Neural cell (in vitro differentiated cells): Measurements from ENCODE around the gene UBP1. TPM values are rescaled to one million over a fixed set of nuclear protein-coding genes. Genes with fewer than 3 reads are reported as not detected.

ENCODE experiments used
- H2AFZ ChIP-seq: fragments of 200-600, 300-800 bp; sonication (generic), shearing (Covaris generic); 2 replicates; pipeline ENCODE4 v1.6.0; 2014; ENCODE audit warnings: low read depth, mild to moderate bottlenecking, antibody characterized with exemption, low read length, moderate library complexity
- H3F3A ChIP-seq: fragments of 200-600 bp; shearing (Covaris generic); 2 replicates; pipeline ENCODE4 v1.6.1; 2016; ENCODE audit warnings: mild to moderate bottlenecking, moderate library complexity, mixed read lengths, antibody characterized with exemption, low read length; ENCODE audit not compliant: insufficient read depth, poor library complexity, severe bottlenecking
- H3K27ac ChIP-seq: fragments of 200-600, 300-800 bp; sonication (generic), shearing (Covaris generic); 2 replicates; pipeline ENCODE4 v1.5.1; 2014; ENCODE audit warnings: mild to moderate bottlenecking, low read length, moderate library complexity
- H3K27me3 ChIP-seq: fragments of 300-800, 200-600 bp; sonication (generic), shearing (Covaris generic); 2 replicates; pipeline ENCODE4 v1.6.0; 2014; ENCODE audit warnings: mild to moderate bottlenecking, low read depth, low read length, moderate library complexity; ENCODE audit not compliant: insufficient read depth
- H3K36me3 ChIP-seq: fragments of 300-800, 200-600 bp; sonication (generic), shearing (Covaris generic); 2 replicates; pipeline ENCODE4 v1.5.1; 2014; ENCODE audit warnings: mild to moderate bottlenecking, antibody characterized with exemption, low read length, moderate library complexity; ENCODE audit not compliant: insufficient read depth
- H3K4me2 ChIP-seq: fragments of 300-800, 200-600 bp; sonication (generic), shearing (Covaris generic); 2 replicates; pipeline ENCODE4 v1.6.0; 2014; ENCODE audit warnings: mild to moderate bottlenecking, low read length
- H3K4me3 ChIP-seq: fragments of 300-800, 200-600 bp; sonication (generic), shearing (Covaris generic); 2 replicates; pipeline ENCODE4 v1.5.1; 2014; ENCODE audit warnings: mild to moderate bottlenecking, low read length, moderate library complexity
- H3K79me2 ChIP-seq: fragments of 200-600 bp; shearing (Covaris generic); replicated peaks from 2 replicates; pipeline ENCODE4 v1.6.0; 2014; ENCODE audit warnings: mild to moderate bottlenecking, low read length, moderate library complexity; ENCODE audit not compliant: insufficient read depth
- H3K9ac ChIP-seq: fragments of 300-800, 200-600 bp; sonication (generic), shearing (Covaris generic); 2 replicates; pipeline ENCODE4 v1.6.1; 2016; ENCODE audit warnings: mild to moderate bottlenecking, low read length, mixed read lengths
- H3K9me2 ChIP-seq: fragments of 200-600 bp; shearing (Covaris generic); 2 replicates; pipeline ENCODE4 v1.6.1; 2016; ENCODE audit warnings: mild to moderate bottlenecking, low read length, mixed read lengths; ENCODE audit not compliant: insufficient read depth
- H3K9me3 ChIP-seq: fragments of 200-600, 300-800 bp; sonication (generic), shearing (Covaris generic); 2 replicates; pipeline ENCODE4 v1.6.1; 2016; ENCODE audit warnings: mild to moderate bottlenecking, mixed run types, low read length, moderate library complexity, mixed read lengths
- H4K20me1 ChIP-seq: fragments of 200-600 bp; shearing (Covaris generic); 2 replicates; pipeline ENCODE4 v1.6.1; 2016; ENCODE audit warnings: mild to moderate bottlenecking, mixed run types; ENCODE audit not compliant: insufficient read depth
- EP300 ChIP-seq: fragments of 450-650 bp; conservative IDR thresholded peaks from 2 replicates; pipeline ENCODE4 v1.6.1; 2014; ENCODE audit warnings: antibody characterized with exemption, mild to moderate bottlenecking, moderate library complexity; ENCODE audit not compliant: poor library complexity, severe bottlenecking
- EZH2 ChIP-seq: fragments of 200-600, 300-800 bp; shearing (Covaris generic), sonication (generic); IDR thresholded peaks from 2 replicates; pipeline ENCODE4 v1.6.1; 2014; ENCODE audit warnings: antibody characterized with exemption, low read length, borderline replicate concordance, mild to moderate bottlenecking; ENCODE audit not compliant: insufficient read depth, poor library complexity, severe bottlenecking
- MXI1 ChIP-seq: fragments of 450-650 bp; conservative IDR thresholded peaks from 2 replicates; pipeline ENCODE4 v1.6.1; 2014; ENCODE audit warnings: antibody characterized with exemption, mild to moderate bottlenecking; ENCODE audit not compliant: poor library complexity, severe bottlenecking
- POLR2AphosphoS5 ChIP-seq: IDR thresholded peaks from 2 replicates; pipeline ENCODE4 v1.6.1; 2012
- RAD21 ChIP-seq: fragments of 450-650 bp; conservative IDR thresholded peaks from 2 replicates; pipeline ENCODE4 v1.6.1; 2014; ENCODE audit warnings: antibody characterized with exemption, mild to moderate bottlenecking, moderate library complexity
- REST ChIP-seq: IDR thresholded peaks from 2 replicates; pipeline ENCODE4 v1.6.1; 2012; ENCODE audit warnings: borderline replicate concordance
- SMC3 ChIP-seq: fragments of 450-650 bp; conservative IDR thresholded peaks from 2 replicates; pipeline ENCODE4 v1.6.1; 2014; ENCODE audit warnings: antibody characterized with exemption, mild to moderate bottlenecking, moderate library complexity; ENCODE audit not compliant: poor library complexity
- TAF1 ChIP-seq: IDR thresholded peaks from 2 replicates; pipeline ENCODE4 v1.6.1; 2012; ENCODE audit warnings: low read depth
- polyA plus RNA-seq: library from polyadenylated mRNA; depleted of rRNA; stranded (reverse); fragments of >200 nt; gene quantifications from 2 replicates; pipeline ENCODE4 v1.2.3, GENCODE V29; 2014
- TF ChIP-seq, protein P1 (sequence below): fragments of 450-650 bp; IDR thresholded peaks from 2 replicates; pipeline ENCODE4 v1.5.1; 2014; ENCODE audit warnings: antibody characterized with exemption, mild to moderate bottlenecking, moderate library complexity; ENCODE audit not compliant: poor library complexity, severe bottlenecking

Gene UBP1
- polyA plus RNA-seq, 1 donor from 2014 or later: 74.2 TPM

GRCh38 chr3:33420966-33421365 is 19.2 kb downstream of the UBP1 start:
- H3K4me2 ChIP-seq: no peak overlapping the region
- H3K27me3 ChIP-seq: no peaks in the 10 kb centered on the region
- no peak overlapping the region for H3K4me3 ChIP-seq
- no peak overlapping the region for H2AFZ ChIP-seq
- H3K9ac ChIP-seq: no peak overlapping the region
- H3K79me2 ChIP-seq: peaks cover 6% of the 10 kb centered on the region
- H3K9me2 ChIP-seq: no peaks in the 10 kb centered on the region
- H3K36me3 ChIP-seq: peaks cover 4% of the 10 kb centered on the region
- H3K27ac ChIP-seq: no peak overlapping the region
- H3F3A ChIP-seq: no peaks in the 10 kb centered on the region
- H4K20me1 ChIP-seq: no peaks in the 10 kb centered on the region
- TF ChIP-seq REST: no peak
- no peak for TF ChIP-seq POLR2AphosphoS5
- TF ChIP-seq SMC3: no peak
- H3K9me3 ChIP-seq: no peaks in the 10 kb centered on the region

GRCh38 chr3:33419948-33420347 is 20.3 kb downstream of the UBP1 start:
- no peaks in the 10 kb centered on the region for H3F3A ChIP-seq
- no peak overlapping the region for H3K4me3 ChIP-seq
- no peaks in the 10 kb centered on the region for H3K27me3 ChIP-seq
- no peak overlapping the region for H3K4me2 ChIP-seq
- no peaks in the 10 kb centered on the region for H4K20me1 ChIP-seq
- H2AFZ ChIP-seq: no peak overlapping the region
- peaks cover 7% of the 10 kb centered on the region for H3K36me3 ChIP-seq
- no peaks in the 10 kb centered on the region for H3K79me2 ChIP-seq
- TF ChIP-seq POLR2AphosphoS5: no peak
- no peak for TF ChIP-seq RAD21
- TF ChIP-seq EP300: no peak
- TF ChIP-seq, protein P1, sequence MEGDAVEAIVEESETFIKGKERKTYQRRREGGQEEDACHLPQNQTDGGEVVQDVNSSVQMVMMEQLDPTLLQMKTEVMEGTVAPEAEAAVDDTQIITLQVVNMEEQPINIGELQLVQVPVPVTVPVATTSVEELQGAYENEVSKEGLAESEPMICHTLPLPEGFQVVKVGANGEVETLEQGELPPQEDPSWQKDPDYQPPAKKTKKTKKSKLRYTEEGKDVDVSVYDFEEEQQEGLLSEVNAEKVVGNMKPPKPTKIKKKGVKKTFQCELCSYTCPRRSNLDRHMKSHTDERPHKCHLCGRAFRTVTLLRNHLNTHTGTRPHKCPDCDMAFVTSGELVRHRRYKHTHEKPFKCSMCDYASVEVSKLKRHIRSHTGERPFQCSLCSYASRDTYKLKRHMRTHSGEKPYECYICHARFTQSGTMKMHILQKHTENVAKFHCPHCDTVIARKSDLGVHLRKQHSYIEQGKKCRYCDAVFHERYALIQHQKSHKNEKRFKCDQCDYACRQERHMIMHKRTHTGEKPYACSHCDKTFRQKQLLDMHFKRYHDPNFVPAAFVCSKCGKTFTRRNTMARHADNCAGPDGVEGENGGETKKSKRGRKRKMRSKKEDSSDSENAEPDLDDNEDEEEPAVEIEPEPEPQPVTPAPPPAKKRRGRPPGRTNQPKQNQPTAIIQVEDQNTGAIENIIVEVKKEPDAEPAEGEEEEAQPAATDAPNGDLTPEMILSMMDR: no peak
- no peak for TF ChIP-seq REST
- TF ChIP-seq SMC3: no peak
- TF ChIP-seq EZH2: no peak
- TF ChIP-seq MXI1: no peak
- no peak for TF ChIP-seq TAF1
- no peaks in the 10 kb centered on the region for H3K9me2 ChIP-seq
- no peak overlapping the region for H3K9ac ChIP-seq
- H3K27ac ChIP-seq: no peak overlapping the region
- H3K9me3 ChIP-seq: no peaks in the 10 kb centered on the region
